HL-60 (cell line): ENCODE results near the gene RAB11FIP5.

Source experiments
- CTCF ChIP-seq: IDR thresholded peaks from one replicate; pipeline ENCODE4 v1.5.1; 2011; ENCODE audit warnings: low read length, control low read depth, inconsistent platforms; ENCODE audit not compliant: insufficient read depth
- GABPA ChIP-seq: IDR thresholded peaks from 2 replicates; pipeline ENCODE4 v1.6.1; 2012; ENCODE audit warnings: low read depth
- POLR2AphosphoS5 ChIP-seq: IDR thresholded peaks from 2 replicates; pipeline ENCODE4 v1.6.1; 2012; ENCODE audit warnings: low read depth
- REST ChIP-seq: IDR thresholded peaks from 2 replicates; pipeline ENCODE4 v1.6.1; 2012; ENCODE audit warnings: low read depth; ENCODE audit not compliant: insufficient replicate concordance
- SPI1 ChIP-seq: IDR thresholded peaks from 2 replicates; pipeline ENCODE4 v1.6.1; 2012; ENCODE audit warnings: low read depth, mild to moderate bottlenecking, borderline replicate concordance

GRCh38 chr2:73069041-73069854, 43.5 kb downstream of the RAB11FIP5 start:
- TF ChIP-seq CTCF (no peak), POLR2AphosphoS5 (no peak), REST (no peak), GABPA (no peak), SPI1 (no peak)
